ENCODE data around the gene BABAM2.

BABAM2 gene

DNA sequence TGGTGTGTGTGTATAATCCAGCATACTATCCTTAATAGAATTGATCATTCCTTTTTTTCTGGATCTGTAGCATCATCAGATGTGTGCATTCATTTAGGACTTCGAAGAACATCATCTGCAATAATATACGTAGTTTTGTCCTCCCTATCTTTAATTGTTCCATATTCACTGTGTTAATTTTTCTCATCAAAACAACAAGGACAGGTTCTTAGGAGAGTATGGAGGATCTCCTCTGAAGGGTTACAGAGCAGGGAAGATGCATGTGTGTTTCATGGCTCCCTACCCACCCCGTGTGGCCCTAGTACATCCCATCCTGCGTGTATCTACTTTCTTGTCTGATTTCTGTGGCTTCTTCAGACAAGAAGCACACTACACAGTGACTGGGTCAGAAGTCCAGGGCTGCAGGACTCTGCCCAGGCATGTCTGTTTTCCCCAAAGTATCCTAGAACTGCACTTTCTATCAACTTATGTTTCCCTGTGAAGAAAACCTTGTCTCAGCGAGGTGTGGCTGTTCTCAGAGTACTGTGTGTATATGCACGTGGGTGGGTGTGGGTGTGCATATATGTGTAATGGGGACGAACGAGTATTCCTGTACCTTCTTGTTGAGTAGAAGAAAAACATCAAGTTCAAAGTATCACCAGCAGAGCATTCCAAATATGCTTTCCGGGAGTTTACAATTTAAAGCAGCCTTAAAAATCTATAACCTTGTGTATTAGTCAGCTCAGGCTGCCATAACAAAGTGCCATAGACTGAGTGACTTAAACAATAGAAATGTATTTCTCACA is 281.8 kb downstream of the BABAM2 start:
- no peak for DNase-seq

DNA sequence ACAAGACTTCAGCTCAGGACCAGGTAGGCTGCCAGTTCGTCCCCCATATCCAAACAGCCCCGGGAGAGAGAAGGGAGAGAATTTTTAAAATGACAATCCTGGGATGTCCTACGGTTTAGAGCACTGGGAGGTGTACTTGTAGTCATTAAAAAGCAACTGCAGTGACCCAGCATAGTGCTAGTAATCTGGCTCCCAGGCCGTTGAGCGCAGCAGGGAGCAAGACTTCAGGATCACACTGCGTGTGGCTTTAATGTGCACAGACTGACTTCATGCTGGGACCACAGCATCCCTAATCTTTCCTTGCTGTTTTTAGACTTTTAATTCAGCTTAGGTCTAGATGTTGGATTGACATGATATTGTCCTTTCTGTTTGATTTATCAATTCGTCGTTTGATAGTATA is 282.8 kb downstream of the BABAM2 start:
- no peak for DNase-seq

DNA sequence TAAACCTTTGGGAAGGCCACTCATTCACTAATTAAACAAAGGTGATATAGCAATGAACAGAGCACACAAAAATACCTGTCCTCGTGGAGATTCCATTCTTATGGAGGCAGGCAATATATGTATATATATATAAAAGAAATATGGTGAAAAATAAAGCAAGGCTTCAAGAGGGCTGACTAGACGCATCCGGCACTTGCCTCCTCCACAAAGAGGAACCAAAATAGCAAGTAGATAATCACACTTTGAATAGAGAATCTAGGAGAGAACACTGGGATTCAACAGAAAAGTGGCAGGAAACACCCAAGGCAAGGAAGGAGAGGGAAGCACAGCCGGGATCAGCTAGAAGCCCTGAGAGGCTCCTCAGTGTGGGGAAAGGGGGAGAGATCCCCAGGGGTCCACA is 283.7 kb downstream of the BABAM2 start:
- DNase-seq, result no peak

DNA sequence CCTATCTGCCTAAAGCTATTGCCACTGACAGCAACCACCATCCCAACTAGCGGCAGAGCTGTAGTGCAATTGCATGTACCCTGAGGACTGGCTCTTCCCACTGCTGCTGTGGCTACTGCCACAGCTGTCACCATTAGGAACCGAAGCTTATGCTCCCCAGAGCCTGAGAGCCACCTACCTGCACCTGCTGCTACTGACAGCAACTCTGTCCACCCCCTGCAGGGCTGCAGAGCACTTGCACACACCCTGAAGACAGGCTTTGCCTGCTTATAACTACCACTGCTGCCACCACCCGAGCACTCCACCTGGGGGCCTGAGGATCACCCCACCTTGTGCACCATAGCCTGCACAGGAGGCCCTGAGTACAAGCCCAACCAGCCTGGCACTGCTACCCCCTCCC is 284.5 kb downstream of the BABAM2 start:
- DNase-seq, result no peak

DNA sequence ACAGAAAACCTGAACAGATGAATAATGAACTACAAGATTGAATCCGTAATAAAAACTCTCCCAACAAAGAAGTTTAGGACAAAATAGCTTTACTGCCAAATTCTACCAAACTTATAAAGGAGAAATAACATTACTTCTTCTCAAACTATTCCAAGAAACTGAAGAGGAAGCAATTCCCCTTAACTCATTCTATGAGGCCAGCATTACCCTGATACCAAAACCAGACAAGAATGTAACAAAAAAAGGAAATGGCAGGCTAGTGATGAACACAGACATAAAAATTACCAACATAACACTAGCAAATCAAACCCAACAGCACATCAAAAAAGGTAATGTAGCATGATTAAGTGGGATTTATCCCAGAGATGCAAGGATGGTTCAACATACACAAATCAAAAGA is 288.4 kb downstream of the BABAM2 start:
- DNase-seq, result no peak

DNA sequence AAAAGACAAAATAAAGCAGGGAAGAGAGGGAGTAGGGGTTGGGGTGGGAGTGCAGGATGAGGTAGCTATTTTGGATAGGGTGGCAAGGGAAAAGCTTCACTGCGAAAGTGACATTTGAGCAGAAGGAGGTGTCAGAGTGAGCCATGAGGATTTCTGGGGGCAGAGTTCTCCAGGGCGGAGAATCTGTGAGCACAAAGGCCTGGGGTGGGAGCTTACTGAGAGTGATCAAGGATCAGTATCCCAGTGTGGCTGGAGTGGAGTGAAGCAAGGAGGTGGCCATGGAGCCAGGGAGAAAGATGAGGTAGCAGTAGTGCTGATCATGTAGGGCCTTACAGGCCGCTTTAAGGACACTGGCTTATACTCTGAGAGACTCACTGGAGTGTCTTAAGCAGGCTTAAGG is 291.3 kb downstream of the BABAM2 start:
- DNase-seq, result no peak

DNA sequence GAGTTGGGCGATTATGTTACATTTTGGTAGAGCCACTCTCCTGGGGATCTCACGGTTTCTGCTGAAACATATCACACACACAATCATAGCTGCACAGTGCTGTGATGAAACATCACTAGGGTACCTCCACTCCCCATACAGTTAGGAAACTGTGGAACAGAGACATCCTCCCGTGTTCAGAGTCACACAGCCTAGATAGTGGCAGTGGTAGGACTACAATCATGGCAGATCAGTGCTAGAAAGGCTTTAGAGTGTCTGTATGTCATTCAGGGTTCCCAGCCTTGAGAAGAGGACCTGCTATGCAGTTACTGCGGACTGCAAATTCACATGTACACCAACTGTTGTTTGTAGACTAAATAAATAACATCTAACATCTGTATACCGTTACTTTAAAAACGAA is 291.8 kb downstream of the BABAM2 start:
- no peak for DNase-seq

DNA sequence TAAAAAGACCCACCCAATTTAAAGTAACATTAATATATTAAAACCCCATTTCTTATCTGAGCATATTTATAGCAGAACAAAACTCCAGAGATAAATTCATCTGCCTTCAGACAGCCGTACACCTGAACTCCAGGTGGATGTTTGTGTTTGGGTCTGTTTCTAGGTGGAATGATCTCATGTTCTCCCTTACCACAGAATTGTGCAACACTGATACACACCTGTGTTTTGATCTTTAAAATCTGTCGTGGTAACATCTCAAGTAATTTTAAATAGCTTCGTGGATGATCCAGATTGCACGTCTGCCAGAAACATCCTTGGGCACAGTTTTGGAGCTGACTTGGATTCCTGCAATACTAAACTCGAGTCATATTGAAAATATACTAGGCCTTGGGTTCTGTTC is 294.6 kb downstream of the BABAM2 start:
- no peak for DNase-seq

DNA sequence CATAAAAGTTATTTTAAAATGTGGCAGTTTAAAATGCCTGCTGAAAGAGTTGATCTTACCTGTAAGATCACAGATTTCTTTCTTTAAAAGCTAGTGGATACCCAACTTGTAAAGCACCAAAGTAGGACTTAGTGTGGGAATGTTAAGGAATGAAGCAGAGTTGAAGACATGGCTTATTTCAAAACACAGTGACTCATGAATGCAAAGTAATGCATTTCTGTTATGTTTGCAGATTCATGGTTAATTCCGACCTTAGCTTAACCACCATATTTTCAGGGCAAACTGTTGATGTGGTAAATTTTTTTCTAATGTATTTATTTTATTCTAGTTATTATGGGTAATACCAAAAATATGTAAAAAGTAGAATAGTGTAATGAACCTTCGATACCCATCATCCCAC is 295.4 kb downstream of the BABAM2 start:
- DNase-seq, result no peak

DNA sequence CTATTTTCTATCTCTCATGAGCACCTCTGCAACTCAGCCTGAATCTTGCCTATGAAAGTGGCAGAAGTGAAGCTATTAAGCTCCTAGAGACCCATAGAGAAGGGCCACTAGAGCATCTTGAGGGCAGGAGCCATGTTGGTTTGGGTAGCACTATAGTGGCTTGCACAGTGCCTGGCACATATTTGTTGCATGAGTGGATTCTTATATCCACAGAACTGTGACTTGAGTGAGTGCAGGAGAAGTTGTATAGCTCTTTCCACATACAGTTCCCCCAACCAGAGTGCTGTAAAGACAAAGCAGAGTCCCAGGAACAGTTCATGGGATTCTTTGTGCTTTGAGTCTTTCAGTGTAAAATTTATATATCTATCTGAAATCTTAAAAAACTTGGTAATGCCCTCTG is 296.7 kb downstream of the BABAM2 start:
- DNase-seq, result no peak

DNA sequence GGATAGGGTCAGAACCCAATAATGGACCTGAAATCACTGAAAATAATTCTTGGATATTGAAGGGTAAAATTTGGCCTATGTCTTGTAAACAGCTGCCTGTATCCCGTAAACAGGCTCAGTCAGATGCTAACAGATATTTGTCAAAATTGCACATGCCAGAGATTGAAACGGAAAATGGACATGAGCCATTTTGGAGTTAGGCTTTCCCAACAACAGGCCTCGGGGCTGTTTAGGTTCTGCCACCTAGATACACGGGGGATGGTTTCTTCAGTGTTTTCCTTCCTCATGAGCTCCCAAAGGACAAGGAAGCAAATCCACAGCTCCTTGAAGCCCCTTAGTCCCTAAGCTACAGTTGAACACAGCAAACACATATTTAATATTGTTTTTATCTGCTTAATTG is 297.9 kb downstream of the BABAM2 start:
- no peak for DNase-seq

DNA sequence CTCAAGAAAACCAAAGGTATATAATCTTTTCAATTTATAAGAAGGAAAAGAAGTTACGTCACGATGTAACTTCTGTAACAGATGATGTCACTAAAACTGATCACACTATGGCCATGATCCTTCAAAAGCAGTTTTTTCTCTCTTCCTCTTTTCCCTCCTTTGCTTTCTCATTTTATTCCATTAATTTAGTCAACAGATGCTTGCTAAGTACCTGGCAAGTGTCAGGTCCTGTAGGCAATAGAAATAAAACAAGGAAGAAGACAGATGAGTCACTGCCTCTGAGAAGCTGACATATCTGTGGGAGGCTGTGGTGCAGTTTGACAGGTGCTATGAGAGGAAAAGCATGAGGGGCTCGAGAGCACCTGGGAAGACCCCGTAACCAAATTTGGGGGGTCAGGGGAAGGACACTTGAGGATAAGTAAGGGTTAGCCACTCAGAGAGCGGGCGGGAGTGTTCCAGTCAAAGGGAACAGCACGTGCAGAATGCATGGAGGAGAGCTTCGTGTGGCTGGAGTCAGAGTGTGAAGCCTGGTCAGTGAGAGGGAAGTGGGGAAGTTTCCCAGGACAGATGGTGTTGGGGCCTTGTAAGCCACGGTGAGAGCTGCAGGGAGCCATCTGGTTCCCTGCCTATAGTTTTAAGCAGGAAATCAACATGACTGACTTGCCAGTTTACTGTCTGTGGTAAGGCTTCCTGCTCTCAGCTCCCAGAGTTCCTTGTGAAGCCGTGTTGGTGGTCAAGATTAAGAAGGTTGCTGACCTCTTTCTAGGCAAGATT is 303.3 kb downstream of the BABAM2 start:
- DNase-seq, result no peak

DNA sequence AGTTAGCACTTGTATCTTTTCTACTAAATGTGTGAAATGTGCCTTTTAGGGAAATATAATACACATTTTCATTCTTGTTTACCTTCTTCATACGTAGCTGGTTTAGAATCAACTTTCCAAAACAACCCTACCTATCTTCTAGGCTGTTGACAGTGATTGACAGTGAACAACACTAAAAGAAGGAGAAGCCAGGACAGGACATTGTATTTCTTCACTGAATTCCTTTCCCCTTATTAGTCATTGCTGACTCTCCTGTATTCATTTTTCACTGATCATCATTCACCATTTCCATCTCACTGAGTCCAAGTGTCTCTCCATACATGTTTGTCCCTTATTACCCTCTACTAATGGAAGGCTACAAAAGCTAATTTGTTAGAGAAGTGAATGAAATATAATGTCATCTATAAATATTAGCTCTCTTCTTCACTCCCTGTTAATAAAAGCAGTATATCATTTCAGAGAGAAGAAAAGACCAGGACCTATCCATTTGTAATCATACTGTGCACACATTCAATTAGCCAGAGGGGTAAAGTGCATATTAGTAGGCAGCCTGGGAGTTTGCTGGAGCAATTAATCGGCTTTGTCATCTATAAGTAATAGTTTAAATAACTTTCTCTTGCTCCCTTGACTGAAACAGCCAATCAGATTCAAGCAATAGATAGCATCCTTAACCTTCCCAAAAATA is 309.6 kb downstream of the BABAM2 start:
- DNase-seq, result no peak

DNA sequence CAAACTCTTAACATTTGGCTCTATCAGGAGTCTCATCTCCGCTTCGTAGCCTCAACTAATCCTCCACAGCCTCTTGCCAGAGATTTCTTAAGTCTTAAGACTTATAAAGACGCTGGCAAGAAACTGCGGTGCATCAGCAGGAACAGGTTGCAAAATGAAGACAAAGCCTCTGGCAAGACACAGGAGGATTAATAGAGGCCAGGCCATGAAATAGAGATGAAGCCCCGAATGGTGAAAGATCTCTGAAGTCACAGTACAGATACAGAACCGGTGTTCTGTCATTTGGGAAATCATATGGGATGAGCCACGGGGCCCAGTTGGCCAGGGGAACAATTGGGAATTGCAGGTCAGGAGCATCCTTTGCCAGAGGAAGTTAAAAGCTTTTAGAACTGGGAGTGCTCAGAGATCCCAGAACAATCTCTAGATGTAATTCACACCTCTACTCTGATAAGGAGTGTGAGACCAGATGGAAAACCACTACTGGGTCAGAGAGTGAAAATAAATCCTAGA is 311.2 kb downstream of the BABAM2 start:
- no peak for DNase-seq

DNA sequence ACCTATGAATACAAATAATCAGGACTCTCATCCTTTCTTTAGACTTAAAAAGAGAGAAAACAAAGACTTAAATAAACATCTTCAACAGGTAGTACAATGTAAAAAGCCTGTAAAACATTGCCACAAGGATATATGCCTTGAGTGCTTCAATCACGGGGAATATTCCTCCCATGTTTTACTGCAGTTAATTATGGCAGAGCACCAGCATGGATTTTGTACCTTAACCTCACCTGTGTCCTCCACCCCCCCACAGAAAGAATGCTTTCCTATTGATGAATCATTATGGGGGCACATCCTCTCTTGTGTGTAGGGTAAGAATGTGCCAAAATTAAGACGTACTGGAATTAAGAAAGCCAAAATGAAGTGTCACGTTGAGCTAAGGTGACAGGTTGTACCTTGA is 312.2 kb downstream of the BABAM2 start:
- no peak for DNase-seq

DNA sequence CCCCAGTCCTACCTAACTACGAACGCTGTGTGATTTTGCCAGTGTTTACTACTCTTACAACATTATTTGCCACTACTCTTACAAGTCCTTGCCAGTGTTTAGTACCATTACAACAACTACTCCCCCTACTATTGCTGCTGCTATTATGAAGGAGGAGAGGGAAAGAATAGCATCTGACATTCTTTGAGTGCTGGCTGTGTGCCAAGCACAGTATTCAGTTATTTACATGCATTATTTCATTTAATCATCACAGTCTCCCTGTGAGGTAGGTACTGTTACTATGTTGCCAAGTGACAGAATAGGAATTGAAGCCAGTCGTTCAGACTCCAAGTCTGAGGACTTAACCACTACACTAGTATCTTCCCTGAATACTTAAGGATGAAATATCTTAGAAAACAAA is 316.2 kb downstream of the BABAM2 start:
- DNase-seq, result no peak

DNA sequence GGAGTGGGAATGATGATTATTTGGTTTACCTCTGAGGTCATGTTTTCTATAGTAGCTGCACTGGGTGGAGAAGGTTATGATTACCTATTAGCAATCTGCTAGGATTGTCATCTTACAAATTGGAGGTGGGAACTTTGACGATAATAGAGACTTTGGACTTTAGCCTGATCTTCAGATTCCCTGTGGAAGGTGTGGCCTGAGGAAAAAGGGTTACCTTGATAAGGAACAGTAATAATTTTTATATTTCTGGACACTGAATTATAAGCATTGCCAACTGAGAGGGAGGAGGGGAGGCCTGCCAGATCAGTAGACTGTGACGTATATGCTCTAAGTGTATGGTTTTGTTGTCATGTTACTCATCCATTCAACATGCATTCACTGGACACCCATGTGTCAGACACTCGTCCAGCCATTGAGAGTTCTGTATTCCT is 318.7 kb downstream of the BABAM2 start:
- DNase-seq, result no peak

DNA sequence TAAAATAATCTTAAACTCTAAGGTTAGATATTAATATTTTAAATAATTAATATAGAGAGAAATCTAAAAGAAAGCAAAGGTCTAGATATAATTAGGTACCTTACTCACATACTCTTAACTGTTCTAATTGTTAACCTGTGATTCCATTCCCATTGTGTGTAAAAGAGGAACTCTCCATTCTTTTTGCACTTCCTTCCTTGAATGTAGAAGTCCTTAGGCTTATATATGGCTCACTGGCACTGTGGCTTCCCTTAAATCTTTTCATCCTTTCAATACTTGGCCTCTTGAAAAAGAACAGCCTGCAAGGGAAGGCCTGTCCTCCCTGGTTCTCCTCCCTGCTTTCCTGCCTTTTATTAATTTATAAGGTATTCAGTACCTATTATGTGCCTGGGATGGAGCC is 319.3 kb downstream of the BABAM2 start:
- no peak for DNase-seq

DNA sequence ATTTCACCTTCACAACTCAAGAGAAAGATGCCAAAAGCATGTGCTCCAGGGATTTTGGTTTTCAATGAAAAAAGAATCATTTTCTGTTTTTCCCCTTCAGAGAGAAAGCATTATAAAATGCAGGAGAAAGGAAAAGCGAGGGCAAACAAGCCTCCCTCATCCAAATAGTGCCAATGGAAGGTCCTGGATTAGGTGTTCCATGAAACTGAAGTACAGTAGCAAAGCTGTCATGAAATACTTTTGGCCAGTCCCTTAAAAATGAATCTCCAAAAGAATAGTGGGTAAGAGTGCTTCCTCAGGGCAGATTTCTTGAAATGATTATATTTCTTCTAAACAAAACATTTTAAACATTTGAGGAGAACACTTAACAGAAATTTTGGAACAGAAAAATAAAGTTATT is 320.0 kb downstream of the BABAM2 start:
- no peak for DNase-seq

DNA sequence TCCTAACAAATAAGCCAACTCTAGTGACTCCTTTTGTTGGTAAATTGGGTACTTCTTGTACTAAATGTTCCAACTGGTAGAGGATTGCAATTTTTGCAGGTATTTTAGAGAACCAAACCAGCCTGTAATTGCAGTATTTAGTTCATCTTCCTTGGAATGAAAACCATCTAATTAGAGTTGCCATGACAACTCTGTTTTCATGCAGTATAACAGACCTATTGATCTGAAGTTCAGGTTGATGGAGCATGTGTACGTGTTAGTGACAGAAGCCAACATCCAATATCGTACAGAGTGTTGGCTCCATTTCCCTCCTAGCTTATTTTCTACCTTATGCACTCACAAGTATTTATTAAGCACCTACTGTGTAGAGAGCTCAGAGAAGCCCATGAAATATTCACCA is 325.8 kb downstream of the BABAM2 start:
- DNase-seq, result no peak

DNA sequence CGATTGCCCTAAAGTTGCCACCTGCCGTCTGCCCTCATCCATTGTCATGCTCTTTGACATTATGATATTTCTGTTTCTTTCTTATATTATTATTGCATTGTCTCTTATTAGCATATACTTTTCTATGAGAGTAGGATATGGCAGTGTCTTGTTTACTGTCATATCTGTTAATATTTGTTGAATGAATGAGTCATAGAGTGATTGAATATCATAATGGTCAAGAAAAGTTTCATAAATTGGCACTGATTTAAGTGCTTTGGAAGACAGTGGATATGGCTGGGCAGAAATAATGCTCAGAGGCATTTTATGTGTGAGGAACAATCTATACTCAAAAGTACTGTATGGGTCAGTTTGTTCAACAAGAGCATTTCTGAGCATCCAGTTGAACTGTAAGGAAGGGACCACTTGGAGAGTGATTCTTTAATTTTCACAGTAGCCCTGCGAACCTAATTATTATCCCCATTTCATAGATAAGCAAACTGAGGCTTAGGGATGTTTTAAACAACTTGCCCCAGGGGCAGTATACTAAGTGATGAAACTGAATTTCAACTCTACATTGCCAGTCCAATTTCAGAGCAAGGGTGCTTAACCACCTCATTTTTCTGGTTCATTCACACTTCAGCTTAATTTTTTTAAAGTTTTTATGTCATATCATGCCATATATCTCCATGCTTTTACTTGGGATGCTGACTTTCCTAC is 326.7 kb downstream of the BABAM2 start:
- no peak for DNase-seq

DNA sequence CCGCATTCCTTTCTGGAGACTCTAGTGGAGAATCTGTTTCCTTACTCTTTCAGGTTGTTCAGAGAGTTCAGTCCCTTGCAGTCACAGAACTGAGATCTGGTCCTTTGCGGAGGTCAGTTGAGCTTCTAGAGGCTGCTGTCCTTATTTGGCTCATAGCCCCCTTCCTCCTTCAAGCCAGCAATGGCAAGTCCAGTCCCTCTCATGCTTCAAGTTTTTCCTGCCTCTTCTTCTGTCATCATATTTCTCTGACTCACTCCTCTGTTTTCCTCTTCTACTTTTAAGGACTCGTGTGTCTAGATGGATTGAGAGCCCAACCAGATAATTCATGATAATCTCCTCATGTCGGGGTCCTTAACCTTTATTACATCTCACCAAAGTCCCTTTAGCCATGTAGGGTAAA is 328.6 kb downstream of the BABAM2 start:
- no peak for DNase-seq

DNA sequence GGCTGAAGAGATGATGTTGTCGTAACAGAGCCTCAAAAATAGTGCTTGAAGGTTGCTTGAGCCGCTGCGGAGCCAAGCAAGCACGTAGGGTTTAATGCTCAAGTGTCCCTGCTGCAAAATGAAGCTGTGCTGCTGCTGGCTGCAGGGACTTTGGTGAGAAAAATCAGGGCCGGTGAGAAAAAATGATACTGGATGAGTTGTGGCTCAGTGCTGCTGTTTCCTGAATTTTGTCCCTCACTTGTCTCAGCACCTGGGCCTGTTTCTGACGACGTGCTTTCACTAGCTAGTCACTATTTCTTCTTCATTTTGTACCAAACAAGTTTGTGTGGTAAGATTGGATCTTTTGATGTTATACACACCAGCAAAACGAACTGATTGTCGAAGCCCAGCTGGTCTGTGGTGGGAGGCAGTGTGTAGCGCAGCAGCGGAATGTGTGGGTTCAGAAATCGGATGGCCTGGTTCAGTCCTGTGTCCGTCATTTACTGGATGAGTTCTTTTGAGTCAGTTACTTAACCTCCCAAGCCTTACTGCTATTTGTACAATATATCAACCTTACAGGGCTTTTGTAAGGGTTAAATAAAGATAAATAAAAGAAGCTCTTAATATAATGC is 329.3 kb downstream of the BABAM2 start:
- no peak for DNase-seq

All from stimulated activated CD4-positive, alpha-beta T cell treated with anti-CD3 and anti-CD28 coated beads, Interleukin-12 subunit alpha, Interleukin-12 subunit beta, amount 100 ng/mL, for 4 hours (primary cell).